GM19324 (cell line): ENCODE measurements around the gene SLC4A1AP.

Source experiments
- ATAC-seq: cut with Tn5 transposase; IDR thresholded peaks from one replicate; pipeline ENCODE4 v1.9.1; 2021; ENCODE audit warnings: mild to moderate bottlenecking, moderate library complexity; ENCODE audit not compliant: unreplicated experiment, low FRiP score

Gene SLC4A1AP

GRCh38 chr2:27697660-27698059 is 34.0 kb downstream of the SLC4A1AP start:
- ATAC-seq, result no peak

- no peak for ATAC-seq
Measured at GRCh38 chr2:27701676-27702075, 38.0 kb downstream of the SLC4A1AP start.

GRCh38 chr2:27702302-27702701 is 38.6 kb downstream of the SLC4A1AP start:
- ATAC-seq, result no peak

- no peak for ATAC-seq
Measured at GRCh38 chr2:27703638-27704341, 40.1 kb downstream of the SLC4A1AP start.

GRCh38 chr2:27704342-27704876 is 40.7 kb downstream of the SLC4A1AP start:
- ATAC-seq, result no peak

- ATAC-seq, result no peak
Measured at GRCh38 chr2:27705851-27706622, 42.3 kb downstream of the SLC4A1AP start.

GRCh38 chr2:27707462-27708256 is 44.0 kb downstream of the SLC4A1AP start:
- no peak for ATAC-seq

- ATAC-seq, result no peak
Measured at GRCh38 chr2:27708257-27708654, 44.6 kb downstream of the SLC4A1AP start.

- no peak for ATAC-seq
Measured at GRCh38 chr2:27708666-27709065, 45.0 kb downstream of the SLC4A1AP start.

- ATAC-seq, result no peak
Measured at GRCh38 chr2:27709326-27709725, 45.6 kb downstream of the SLC4A1AP start.

- ATAC-seq, result no peak
Measured at GRCh38 chr2:27709960-27710575, 46.4 kb downstream of the SLC4A1AP start.

GRCh38 chr2:27710640-27711430 is 47.1 kb downstream of the SLC4A1AP start:
- ATAC-seq, result no peak

- no peak for ATAC-seq
Measured at GRCh38 chr2:27711804-27712203, 48.1 kb downstream of the SLC4A1AP start.

GRCh38 chr2:27712522-27712921 is 48.8 kb downstream of the SLC4A1AP start:
- no peak for ATAC-seq

GRCh38 chr2:27713201-27713600 is 49.5 kb downstream of the SLC4A1AP start:
- no peak for ATAC-seq

- ATAC-seq, result no peak
Measured at GRCh38 chr2:27714053-27714452, 50.4 kb downstream of the SLC4A1AP start.

- no peak for ATAC-seq
Measured at GRCh38 chr2:27714851-27715291, 51.2 kb downstream of the SLC4A1AP start.

- no peak for ATAC-seq
Measured at GRCh38 chr2:27715318-27716210, 51.9 kb downstream of the SLC4A1AP start.
